HepG2 (cell line): Measurements from ENCODE around the gene PHTF1. TPM values are rescaled to one million over a fixed set of nuclear protein-coding genes. Genes with fewer than 3 reads are reported as not detected.

Experiments used
- ATAC-seq: fragments of 200-7000 bp; cut with Tn5 transposase; 3 replicates; pipeline ENCODE4 v1.9.1; 2020; ENCODE audit warnings: mild to moderate bottlenecking, moderate library complexity
- BruUV-seq: library from RNA; stranded (reverse); fragments of 400-500 nt; replicated peaks from 2 replicates; lab custom pipeline; 2021; lab: Mats Ljungman, UMichigan
- CTCF ChIA-PET: fragments of 300-600 bp; formaldehyde crosslinking; extraction: SDS; loops from one replicate; lab custom pipeline; 2021; ENCODE audit warnings: low total read pairs, inconsistent platforms, low intra/inter-chr PET ratio; lab: Yijun Ruan, JAX
- POLR2A ChIA-PET: fragments of 350-600 bp; sonication (Branson Sonifier 250); formaldehyde crosslinking; loops from one replicate; lab custom pipeline; 2020; ENCODE audit warnings: antibody characterized with exemption, inconsistent platforms; lab: Yijun Ruan, JAX
- DNase-seq: peaks from one replicate; pipeline ENCODE4 v3.0.0-alpha.2; 2015; ENCODE audit warnings: low spot score
- FAIRE-seq: peaks from 3 replicates; lab custom pipeline; 2011; peaks lifted over from hg19 to GRCh38; lab: Jason Lieb, UNC
- H2AFZ ChIP-seq: one replicate; pipeline ENCODE4 v1.6.1; 2011; ENCODE audit warnings: low read length, inconsistent platforms
- H3K27ac ChIP-seq: fragments of 300-600 bp; 3 replicates; pipeline ENCODE4 v1.8.0; 2011; ENCODE audit warnings: mixed run types, mild to moderate bottlenecking, mixed read lengths, low read length, inconsistent platforms; ENCODE audit not compliant: insufficient read depth; ENCODE audit errors: extremely low read length
- H3K27me3 ChIP-seq, 2 experiments: fragments of 200-600 bp in 1 of 2; 2 replicates in 1 of 2; 3 replicates in 1 of 2; pipeline versions ENCODE4 v1.6.0 to v1.8.0; 2011; ENCODE audit warnings: low read length in 2 of 2, mild to moderate bottlenecking in 2 of 2, moderate library complexity in 2 of 2, inconsistent platforms in 1 of 2; ENCODE audit not compliant: insufficient read depth in 2 of 2, control insufficient read depth in 1 of 2
- H3K36me3 ChIP-seq, 2 experiments: fragments of 200-600 bp in 1 of 2; replicated peaks in 1 of 2; 2 replicates in 1 of 2; 3 replicates in 1 of 2; pipeline versions ENCODE4 v1.5.1 to v1.8.0; 2011; ENCODE audit warnings: low read length in 2 of 2, inconsistent platforms in 1 of 2; ENCODE audit not compliant: insufficient read depth in 2 of 2, control insufficient read depth in 1 of 2
- H3K4me1 ChIP-seq: 2 replicates; pipeline ENCODE4 v1.5.1; 2012; ENCODE audit warnings: low read length, inconsistent platforms; ENCODE audit not compliant: insufficient read depth
- H3K4me2 ChIP-seq: 2 replicates; pipeline ENCODE4 v1.6.0; 2011; ENCODE audit warnings: low read depth, low read length, inconsistent platforms
- H3K4me3 ChIP-seq, 3 experiments: fragments of 200-600 bp in 1 of 3; sonication (generic), shearing (Covaris generic) in 1 of 3; replicated peaks in 1 of 3; 2 replicates each; pipeline ENCODE4 v1.5.1; 2011 to 2016; ENCODE audit warnings: low read length in 3 of 3, inconsistent platforms in 2 of 3, low read depth in 2 of 3, mild to moderate bottlenecking in 2 of 3, control low read depth in 1 of 3, mixed read lengths in 1 of 3; ENCODE audit not compliant: insufficient read depth in 1 of 3
- H3K79me2 ChIP-seq: one replicate; pipeline ENCODE4 v1.6.1; 2011; ENCODE audit warnings: low read length, inconsistent platforms; ENCODE audit not compliant: insufficient read depth
- H3K9ac ChIP-seq: 2 replicates; pipeline ENCODE4 v1.6.0; 2011; ENCODE audit warnings: mild to moderate bottlenecking, low read depth, low read length, inconsistent platforms; ENCODE audit not compliant: insufficient read depth
- H3K9me3 ChIP-seq: 2 replicates; pipeline ENCODE4 v1.5.1; 2012; ENCODE audit warnings: mild to moderate bottlenecking, low read length
- H4K20me1 ChIP-seq: 2 replicates; pipeline ENCODE4 v1.6.0; 2011; ENCODE audit warnings: inconsistent platforms, mild to moderate bottlenecking, low read length, moderate library complexity; ENCODE audit not compliant: insufficient read depth
- CBX1 ChIP-seq: IDR thresholded peaks from one replicate; pipeline ENCODE4 v1.6.1; 2016; ENCODE audit warnings: antibody characterized with exemption, low read depth
- EP300 ChIP-seq, 3 experiments: sonication (generic) in 1 of 3; formaldehyde crosslinking in 1 of 3; IDR thresholded peaks; 2 replicates each; pipeline versions ENCODE4 v1.5.1 to v1.6.1; 2011 to 2020; ENCODE audit warnings: low read depth in 2 of 3, low read length in 2 of 3, borderline replicate concordance in 1 of 3, improper control_type of control experiment in 1 of 3, mild to moderate bottlenecking in 1 of 3, missing genetic modification reagents in 1 of 3, moderate library complexity in 1 of 3
- MED13 ChIP-seq: sonication (generic); formaldehyde crosslinking; IDR thresholded peaks from 2 replicates; pipeline ENCODE4 v1.5.0; 2020; ENCODE audit warnings: missing genetic modification reagents
- STAG1 ChIP-seq: sonication (generic); formaldehyde crosslinking; IDR thresholded peaks from 2 replicates; pipeline ENCODE4 v1.4.0; 2020; ENCODE audit warnings: missing genetic modification reagents
- ZNF207 ChIP-seq: fragments of 450-650 bp; IDR thresholded peaks from 2 replicates; pipeline ENCODE4 v1.6.1; 2016; ENCODE audit warnings: antibody characterized with exemption, borderline replicate concordance
- WGBS: methylation state at CpG from one replicate; pipeline ENCODE4 v1.1.6; 2017; ENCODE audit warnings: low lambda C conversion rate; 5-methylcytosine and 5-hydroxymethylcytosine counted together
- in situ Hi-C: cut with HindIII; loops from 2 replicates; pipeline ENCODE4 v1.10.0; 2017; ENCODE audit warnings: low pct_unique_long_range_greater_than_20kb; ENCODE audit not compliant: extremely low pct_ligation_motif_present
- intact Hi-C: fragments of 100-400 bp; cut with micrococcal nuclease; formaldehyde crosslinking; loops from one replicate; pipeline ENCODE4 v1.10.0; 2022; ENCODE audit not compliant: unreplicated experiment
- polyA plus RNA-seq, 8 experiments: library from polyadenylated mRNA; depleted of rRNA in 3 of 8; stranded (reverse) in 7 of 8; unstranded in 1 of 8; fragments of >200 nt; fragmentation: Illumina TruSeq in 4 of 8; extraction: Trizol in 4 of 8; gene quantifications; 2 replicates each; pipeline versions ENCODE4 v1.2.1 to v1.2.3, GENCODE V29; 2011 to 2016; ENCODE audit warnings: low read depth in 4 of 8, missing spikeins in 1 of 8, mixed read lengths in 1 of 8; ENCODE audit not compliant: insufficient read depth in 1 of 8
- total RNA-seq, 5 experiments: library from RNA; depleted of rRNA; stranded (reverse); fragments of >200 nt; fragmentation: Illumina TruSeq; extraction: Trizol; gene quantifications; 2 replicates each; pipeline ENCODE4 v1.2.3, GENCODE V29; 2016; ENCODE audit warnings: low read depth in 1 of 5
- TF ChIP-seq, protein P1 (sequence below): sonication (generic); formaldehyde crosslinking; IDR thresholded peaks from 2 replicates; pipeline ENCODE4 v1.5.1; 2020; ENCODE audit warnings: missing genetic modification reagents, mild to moderate bottlenecking, borderline replicate concordance
- TF ChIP-seq, protein P2 (sequence below): sonication (generic); formaldehyde crosslinking; IDR thresholded peaks from 2 replicates; pipeline ENCODE4 v1.5.1; 2020; ENCODE audit warnings: missing genetic modification reagents, mild to moderate bottlenecking, borderline replicate concordance
- TF ChIP-seq, protein P3 (sequence below): fragments of 450-650 bp; IDR thresholded peaks from 2 replicates; pipeline ENCODE4 v1.6.1; 2017
- TF ChIP-seq, protein P4 (sequence below): sonication (generic); formaldehyde crosslinking; conservative IDR thresholded peaks from 2 replicates; pipeline ENCODE4 v1.4.0; 2020; ENCODE audit warnings: missing genetic modification reagents
- TF ChIP-seq, protein P5 (sequence below): sonication (generic); formaldehyde crosslinking; IDR thresholded peaks from 2 replicates; pipeline ENCODE4 v1.5.1; 2020; ENCODE audit warnings: mild to moderate bottlenecking, missing genetic modification reagents
- TF ChIP-seq, protein P6 (sequence below): sonication (generic); formaldehyde crosslinking; IDR thresholded peaks from 2 replicates; pipeline ENCODE4 v1.5.1; 2020; ENCODE audit warnings: mild to moderate bottlenecking, missing genetic modification reagents, borderline replicate concordance

PHTF1 gene
- total and polyA plus RNA-seq, 2 of the 13 experiments (the other 11 are each of a cell fraction or from before 2014, with no cell fraction given) = 5.0 to 19.7 TPM

DNA sequence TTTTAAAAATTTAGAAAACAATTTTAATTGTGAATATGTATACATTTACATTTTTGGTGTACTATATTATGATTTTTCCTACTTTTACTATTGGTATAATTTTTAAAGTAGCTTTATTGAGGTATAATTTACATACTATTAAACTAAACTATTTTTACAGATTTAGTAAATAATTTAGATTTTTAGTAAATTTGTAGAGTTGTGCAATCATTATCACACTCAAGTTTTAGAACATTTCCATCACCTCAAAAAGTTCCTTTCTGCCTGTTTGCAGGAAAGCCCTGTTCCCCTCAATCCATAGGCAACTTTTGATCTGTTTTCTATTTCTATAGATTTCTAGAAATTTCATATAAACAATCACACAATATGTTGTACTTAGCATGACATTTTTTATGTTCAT is 8.2 kb downstream of the PHTF1 start (continued):
- TF ChIP-seq, protein P1, sequence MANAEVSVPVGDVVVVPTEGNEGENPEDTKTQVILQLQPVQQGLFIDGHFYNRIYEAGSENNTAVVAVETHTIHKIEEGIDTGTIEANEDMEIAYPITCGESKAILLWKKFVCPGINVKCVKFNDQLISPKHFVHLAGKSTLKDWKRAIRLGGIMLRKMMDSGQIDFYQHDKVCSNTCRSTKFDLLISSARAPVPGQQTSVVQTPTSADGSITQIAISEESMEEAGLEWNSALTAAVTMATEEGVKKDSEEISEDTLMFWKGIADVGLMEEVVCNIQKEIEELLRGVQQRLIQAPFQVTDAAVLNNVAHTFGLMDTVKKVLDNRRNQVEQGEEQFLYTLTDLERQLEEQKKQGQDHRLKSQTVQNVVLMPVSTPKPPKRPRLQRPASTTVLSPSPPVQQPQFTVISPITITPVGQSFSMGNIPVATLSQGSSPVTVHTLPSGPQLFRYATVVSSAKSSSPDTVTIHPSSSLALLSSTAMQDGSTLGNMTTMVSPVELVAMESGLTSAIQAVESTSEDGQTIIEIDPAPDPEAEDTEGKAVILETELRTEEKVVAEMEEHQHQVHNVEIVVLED (CRISPR knock-in tag) = no peak
- TF ChIP-seq, protein P2, sequence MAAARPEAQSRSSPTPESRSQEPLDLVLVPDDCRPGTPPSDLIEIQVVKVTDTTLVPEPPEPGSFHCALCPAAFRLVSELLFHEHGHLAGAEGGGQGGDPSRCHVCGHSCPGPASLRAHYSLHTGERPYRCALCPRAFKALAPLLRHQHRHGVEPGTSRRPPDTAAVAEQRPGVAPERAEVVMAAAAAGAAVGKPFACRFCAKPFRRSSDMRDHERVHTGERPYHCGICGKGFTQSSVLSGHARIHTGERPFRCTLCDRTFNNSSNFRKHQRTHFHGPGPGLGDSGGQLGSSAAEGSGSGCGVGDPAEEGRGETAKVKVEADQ (CRISPR knock-in tag) = no peak

DNA sequence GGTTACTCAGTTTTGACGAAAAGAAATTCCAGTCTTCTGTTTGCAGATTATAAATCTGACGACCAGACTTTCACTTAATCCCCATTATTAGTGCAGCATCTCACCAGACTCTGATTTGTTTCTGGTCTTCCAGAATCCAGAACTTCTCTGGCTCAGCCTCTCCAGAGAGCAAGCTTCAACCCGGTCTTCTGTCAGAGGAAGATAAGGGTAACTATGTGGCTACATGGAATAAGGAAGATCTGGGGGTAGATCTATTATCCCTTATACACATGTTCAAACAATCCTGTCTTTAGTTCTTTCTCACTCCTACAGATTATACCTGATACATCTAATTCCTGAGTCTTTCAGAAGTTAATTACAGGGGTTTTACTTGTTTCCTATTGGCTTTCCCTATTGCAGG is 9.9 kb downstream of the PHTF1 start:
- intact Hi-C loops = no loop called here
- H3K36me3 ChIP-seq = peaks cover 2 to 6% of the 10 kb centered on the region in 2 experiments; a peak in 2 of 5 replicates
- ATAC-seq = no peak
- no peaks in the 10 kb centered on the region for H3K9me3 ChIP-seq
- no peaks in the 10 kb centered on the region for H4K20me1 ChIP-seq
- peaks cover 10% of the 10 kb centered on the region for H3K4me1 ChIP-seq
- H3K79me2 ChIP-seq = no peaks in the 10 kb centered on the region
- DNase-seq = no peak
- H3K27me3 ChIP-seq = no peaks in the 10 kb centered on the region
- BruUV-seq = no TSS peak
- H3K9ac ChIP-seq = no peak overlapping the region
- no peak for FAIRE-seq
- in situ Hi-C loops = no loop called here
- 95% methylated on average over 3 of the region's 3 CpGs for WGBS
- H2AFZ ChIP-seq = no peak overlapping the region
- CTCF ChIA-PET = no interaction called here
- H3K4me2 ChIP-seq = no peak overlapping the region
- no peak overlapping the region for H3K27ac ChIP-seq
- POLR2A ChIA-PET = no interaction called here
- no peak overlapping the region for H3K4me3 ChIP-seq
- TF ChIP-seq MED13 (CRISPR knock-in tag) (no peak), CBX1 (no peak), ZNF207 (no peak), EP300 (IDR thresholded peaks at IDR 0.05; ENCODE audit: low read depth in 2 of 2, low read length in 2 of 2) (no peak), EP300 (CRISPR knock-in tag; IDR thresholded peaks at IDR 0.05; ENCODE audit: borderline replicate concordance) (no peak), STAG1 (CRISPR knock-in tag) (no peak)
- TF ChIP-seq, protein P3, sequence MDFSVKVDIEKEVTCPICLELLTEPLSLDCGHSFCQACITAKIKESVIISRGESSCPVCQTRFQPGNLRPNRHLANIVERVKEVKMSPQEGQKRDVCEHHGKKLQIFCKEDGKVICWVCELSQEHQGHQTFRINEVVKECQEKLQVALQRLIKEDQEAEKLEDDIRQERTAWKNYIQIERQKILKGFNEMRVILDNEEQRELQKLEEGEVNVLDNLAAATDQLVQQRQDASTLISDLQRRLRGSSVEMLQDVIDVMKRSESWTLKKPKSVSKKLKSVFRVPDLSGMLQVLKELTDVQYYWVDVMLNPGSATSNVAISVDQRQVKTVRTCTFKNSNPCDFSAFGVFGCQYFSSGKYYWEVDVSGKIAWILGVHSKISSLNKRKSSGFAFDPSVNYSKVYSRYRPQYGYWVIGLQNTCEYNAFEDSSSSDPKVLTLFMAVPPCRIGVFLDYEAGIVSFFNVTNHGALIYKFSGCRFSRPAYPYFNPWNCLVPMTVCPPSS = no peak
- TF ChIP-seq, protein P4, sequence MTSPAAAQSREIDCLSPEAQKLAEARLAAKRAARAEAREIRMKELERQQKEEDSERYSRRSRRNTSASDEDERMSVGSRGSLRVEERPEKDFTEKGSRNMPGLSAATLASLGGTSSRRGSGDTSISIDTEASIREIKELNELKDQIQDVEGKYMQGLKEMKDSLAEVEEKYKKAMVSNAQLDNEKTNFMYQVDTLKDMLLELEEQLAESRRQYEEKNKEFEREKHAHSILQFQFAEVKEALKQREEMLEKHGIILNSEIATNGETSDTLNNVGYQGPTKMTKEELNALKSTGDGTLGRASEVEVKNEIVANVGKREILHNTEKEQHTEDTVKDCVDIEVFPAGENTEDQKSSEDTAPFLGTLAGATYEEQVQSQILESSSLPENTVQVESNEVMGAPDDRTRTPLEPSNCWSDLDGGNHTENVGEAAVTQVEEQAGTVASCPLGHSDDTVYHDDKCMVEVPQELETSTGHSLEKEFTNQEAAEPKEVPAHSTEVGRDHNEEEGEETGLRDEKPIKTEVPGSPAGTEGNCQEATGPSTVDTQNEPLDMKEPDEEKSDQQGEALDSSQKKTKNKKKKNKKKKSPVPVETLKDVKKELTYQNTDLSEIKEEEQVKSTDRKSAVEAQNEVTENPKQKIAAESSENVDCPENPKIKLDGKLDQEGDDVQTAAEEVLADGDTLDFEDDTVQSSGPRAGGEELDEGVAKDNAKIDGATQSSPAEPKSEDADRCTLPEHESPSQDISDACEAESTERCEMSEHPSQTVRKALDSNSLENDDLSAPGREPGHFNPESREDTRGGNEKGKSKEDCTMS (CRISPR knock-in tag) = no peak
- TF ChIP-seq, protein P5, sequence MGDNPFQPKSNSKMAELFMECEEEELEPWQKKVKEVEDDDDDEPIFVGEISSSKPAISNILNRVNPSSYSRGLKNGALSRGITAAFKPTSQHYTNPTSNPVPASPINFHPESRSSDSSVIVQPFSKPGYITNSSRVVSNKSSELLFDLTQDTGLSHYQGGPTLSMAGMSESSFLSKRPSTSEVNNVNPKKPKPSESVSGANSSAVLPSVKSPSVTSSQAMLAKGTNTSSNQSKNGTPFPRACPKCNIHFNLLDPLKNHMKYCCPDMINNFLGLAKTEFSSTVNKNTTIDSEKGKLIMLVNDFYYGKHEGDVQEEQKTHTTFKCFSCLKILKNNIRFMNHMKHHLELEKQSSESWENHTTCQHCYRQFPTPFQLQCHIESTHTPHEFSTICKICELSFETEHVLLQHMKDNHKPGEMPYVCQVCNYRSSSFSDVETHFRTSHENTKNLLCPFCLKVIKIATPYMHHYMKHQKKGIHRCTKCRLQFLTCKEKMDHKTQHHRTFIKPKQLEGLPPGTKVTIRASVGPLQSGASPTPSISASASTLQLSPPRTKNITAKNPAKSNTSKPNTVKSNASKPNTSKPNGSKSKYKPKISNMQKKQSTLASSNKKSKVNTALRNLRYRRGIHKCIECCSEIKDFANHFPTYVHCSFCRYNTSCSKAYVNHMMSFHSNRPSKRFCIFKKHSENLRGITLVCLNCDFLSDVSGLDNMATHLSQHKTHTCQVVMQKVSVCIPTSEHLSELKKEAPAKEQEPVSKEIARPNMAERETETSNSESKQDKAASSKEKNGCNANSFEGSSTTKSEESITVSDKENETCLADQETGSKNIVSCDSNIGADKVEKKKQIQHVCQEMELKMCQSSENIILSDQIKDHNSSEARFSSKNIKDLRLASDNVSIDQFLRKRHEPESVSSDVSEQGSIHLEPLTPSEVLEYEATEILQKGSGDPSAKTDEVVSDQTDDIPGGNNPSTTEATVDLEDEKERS (CRISPR knock-in tag) = no peak
- TF ChIP-seq, protein P6, sequence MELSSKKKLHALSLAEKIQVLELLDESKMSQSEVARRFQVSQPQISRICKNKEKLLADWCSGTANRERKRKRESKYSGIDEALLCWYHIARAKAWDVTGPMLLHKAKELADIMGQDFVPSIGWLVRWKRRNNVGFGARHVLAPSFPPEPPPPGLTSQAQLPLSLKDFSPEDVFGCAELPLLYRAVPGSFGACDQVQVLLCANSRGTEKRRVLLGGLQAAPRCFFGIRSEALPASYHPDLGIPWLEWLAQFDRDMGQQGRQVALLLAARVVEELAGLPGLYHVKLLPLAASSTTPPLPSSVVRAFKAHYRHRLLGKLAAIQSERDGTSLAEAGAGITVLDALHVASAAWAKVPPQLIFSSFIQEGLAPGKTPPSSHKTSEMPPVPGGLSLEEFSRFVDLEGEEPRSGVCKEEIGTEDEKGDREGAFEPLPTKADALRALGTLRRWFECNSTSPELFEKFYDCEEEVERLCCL = no peak
